ES-I3 (cell line): ENCODE results near the gene SETD2.
A peak's percentile ranks its signal among the peaks of the same experiment; 100 is the strongest.
"Not testable (repeated sequence)": the region's sequence is repeated elsewhere in the genome, so short reads cannot be mapped to it uniquely, and the experiment has no call there.

ENCODE experiments used
- H3K36me3 ChIP-seq: 2 replicates; pipeline ENCODE4 v1.6.1; 2013; ENCODE audit warnings: mild to moderate bottlenecking, low read length, control low read depth, moderate library complexity; ENCODE audit not compliant: insufficient read depth
- H3K4me1 ChIP-seq: 2 replicates; pipeline ENCODE4 v1.6.1; 2013; ENCODE audit warnings: mild to moderate bottlenecking, control low read depth, low read length; ENCODE audit not compliant: insufficient read depth
- H3K9ac ChIP-seq: 2 replicates; pipeline ENCODE4 v1.6.1; 2013; ENCODE audit warnings: low read depth, mild to moderate bottlenecking, low read length, moderate library complexity
- H3K9me3 ChIP-seq: 2 replicates; pipeline ENCODE4 v1.6.1; 2013; ENCODE audit warnings: mild to moderate bottlenecking, low read length, moderate library complexity; ENCODE audit not compliant: control insufficient read depth, insufficient read depth

The SETD2 gene

GRCh38 chr3:47164007-47164881 lies at the start of gene SETD2:
TSS of gene SETD2 (minus strand) at chr3:47164113. CDS start at chr3:47163924, 189 bp downstream.
- Histone ChIP-seq H3K4me1 (peaks cover 14% of the 10 kb centered on the region), H3K9me3 (no peaks in the 10 kb centered on the region), H3K36me3 (no peaks in the 10 kb centered on the region), H3K9ac (peak within 1 kb of the TSS; percentile 76)

- Histone ChIP-seq H3K4me1 (no peaks in the 10 kb centered on the region), H3K36me3 (no peaks in the 10 kb centered on the region), H3K9me3 (no peaks in the 10 kb centered on the region), H3K9ac (no peak overlapping the region)
Observed at GRCh38 chr3:47210863-47211405, 47.0 kb upstream of the SETD2 start.

GRCh38 chr3:47206022-47206421 lies 42.1 kb upstream of the SETD2 start:
- not testable (repeated sequence) for H3K9me3 ChIP-seq, H3K9ac ChIP-seq, H3K36me3 ChIP-seq, H3K4me1 ChIP-seq

GRCh38 chr3:47204875-47205274 lies 41.0 kb upstream of the SETD2 start:
- Histone ChIP-seq H3K36me3 (no peaks in the 10 kb centered on the region), H3K9me3 (no peaks in the 10 kb centered on the region), H3K9ac (no peak overlapping the region), H3K4me1 (no peaks in the 10 kb centered on the region)

- H3K4me1 ChIP-seq, result no peaks in the 10 kb centered on the region
- H3K9me3 ChIP-seq, result no peaks in the 10 kb centered on the region
- H3K36me3 ChIP-seq, result no peaks in the 10 kb centered on the region
- H3K9ac ChIP-seq, result no peak overlapping the region
Observed at GRCh38 chr3:47202542-47202941, 38.6 kb upstream of the SETD2 start.

- H3K36me3 ChIP-seq, result no peaks in the 10 kb centered on the region; the same call in 1 of the 2 replicates
- no peaks in the 10 kb centered on the region for H3K9me3 ChIP-seq
- H3K4me1 ChIP-seq, result no peaks in the 10 kb centered on the region
- no peak overlapping the region for H3K9ac ChIP-seq
Observed at GRCh38 chr3:47197287-47197686, 33.4 kb upstream of the SETD2 start.

GRCh38 chr3:47194994-47195393 lies 31.1 kb upstream of the SETD2 start:
- Histone ChIP-seq H3K36me3 (no peaks in the 10 kb centered on the region; the same call in 1 of the 2 replicates), H3K4me1 (no peaks in the 10 kb centered on the region), H3K9ac (no peak overlapping the region), H3K9me3 (no peaks in the 10 kb centered on the region)

GRCh38 chr3:47193871-47194859 lies 30.3 kb upstream of the SETD2 start:
- Histone ChIP-seq H3K9ac (no peak overlapping the region), H3K4me1 (no peaks in the 10 kb centered on the region), H3K36me3 (no peaks in the 10 kb centered on the region; the same call in 1 of the 2 replicates), H3K9me3 (no peaks in the 10 kb centered on the region)

- Histone ChIP-seq H3K36me3 (no peaks in the 10 kb centered on the region), H3K9ac (no peak overlapping the region), H3K9me3 (no peaks in the 10 kb centered on the region), H3K4me1 (no peaks in the 10 kb centered on the region)
Observed at GRCh38 chr3:47186285-47186684, 22.4 kb upstream of the SETD2 start.

GRCh38 chr3:47181685-47182084 lies 17.8 kb upstream of the SETD2 start:
- H3K4me1 ChIP-seq, H3K36me3 ChIP-seq, H3K9me3 ChIP-seq, H3K9ac ChIP-seq: not testable (repeated sequence)

GRCh38 chr3:47180011-47180410 lies 16.1 kb upstream of the SETD2 start:
- H3K9ac ChIP-seq, H3K4me1 ChIP-seq, H3K36me3 ChIP-seq, H3K9me3 ChIP-seq: not testable (repeated sequence)

GRCh38 chr3:47176582-47176981 lies 12.7 kb upstream of the SETD2 start:
- Histone ChIP-seq H3K9me3 (no peaks in the 10 kb centered on the region), H3K4me1 (no peaks in the 10 kb centered on the region), H3K36me3 (peaks cover 5% of the 10 kb centered on the region; the same call in 1 of the 2 replicates), H3K9ac (no peak overlapping the region)

GRCh38 chr3:47163169-47164006 lies 525 bp downstream of the SETD2 start:
- peaks cover 19% of the 10 kb centered on the region for H3K4me1 ChIP-seq
- no peaks in the 10 kb centered on the region for H3K9me3 ChIP-seq
- H3K36me3 ChIP-seq, result no peaks in the 10 kb centered on the region
- peak overlapping the region; percentile 76 for H3K9ac ChIP-seq
